Mammary epithelial cell (primary cell): ENCODE data around the gene CLEC16A.

ENCODE experiments used
- CTCF ChIP-seq, 2 donors: IDR thresholded peaks in 1 of 2; conservative IDR thresholded peaks in 1 of 2; 2 replicates each; pipeline ENCODE4 v1.5.1; 2011 to 2012; ENCODE audit warnings: inconsistent platforms in 2 of 2, low read length in 2 of 2, mild to moderate bottlenecking in 2 of 2, control low read depth in 1 of 2, low read depth in 1 of 2; ENCODE audit not compliant: insufficient read depth in 1 of 2; ENCODE audit errors: extremely low read depth in 1 of 2
- EZH2 ChIP-seq: IDR thresholded peaks from 2 replicates; pipeline ENCODE4 v1.6.1; 2012; ENCODE audit warnings: low read length, inconsistent platforms, borderline replicate concordance

- no peak for TF ChIP-seq CTCF (conservative IDR thresholded peaks at IDR 0.05 in 1 of 2, IDR thresholded peaks at IDR 0.05 in 1 of 2; ENCODE audit: extremely low read depth in 1 of 2, insufficient read depth in 1 of 2, low read depth in 1 of 2, low read length in 2 of 2)
- no peak for TF ChIP-seq EZH2
Measured at GRCh38 chr16:10972108-10972818, 27.9 kb downstream of the CLEC16A start.
